H1 (cell line): ENCODE data around the gene HDHD5. TPM values are rescaled to one million over a fixed set of nuclear protein-coding genes. Genes with fewer than 3 reads are reported as not detected.

Experiments used
- CTCF ChIA-PET: fragments of 300-600 bp; sonication (Branson Sonifier 250); formaldehyde crosslinking; loops from one replicate; lab custom pipeline; 2021; ENCODE audit not compliant: partially characterized antibody; lab: Charles Lee
- POLR2A ChIA-PET: fragments of 300-600 bp; sonication (Branson Sonifier 250); formaldehyde crosslinking; loops from one replicate; lab custom pipeline; 2021; ENCODE audit warnings: inconsistent platforms; ENCODE audit not compliant: partially characterized antibody; lab: Charles Lee
- DNase-seq, 2 experiments: peaks; one replicate each; pipeline versions ENCODE4 v3.0.0 to v3.0.0-alpha.2; 2010 to 2022; ENCODE audit warnings: low spot score in 2 of 2, low read depth in 1 of 2, mixed read lengths in 1 of 2
- FAIRE-seq: peaks from 2 replicates; lab custom pipeline; 2011; peaks lifted over from hg19 to GRCh38; lab: Jason Lieb, UNC
- H2AFZ ChIP-seq: 2 replicates; pipeline ENCODE4 v1.8.1; 2012; ENCODE audit warnings: low read length, inconsistent platforms
- H2AK5ac ChIP-seq: 2 replicates; pipeline ENCODE4 v1.6.1; 2013; ENCODE audit warnings: low read depth, low read length
- H2BK120ac ChIP-seq: replicated peaks from 2 replicates; pipeline ENCODE3; 2013; ENCODE audit warnings: low read depth, low read length, inconsistent platforms
- H2BK12ac ChIP-seq: 2 replicates; pipeline ENCODE4 v1.6.1; 2013; ENCODE audit warnings: low read depth, low read length
- H2BK15ac ChIP-seq: 2 replicates; pipeline ENCODE4 v1.6.1; 2013; ENCODE audit warnings: low read length
- H2BK20ac ChIP-seq: 2 replicates; pipeline ENCODE4 v1.6.1; 2013; ENCODE audit warnings: low read length
- H2BK5ac ChIP-seq: 2 replicates; pipeline ENCODE4 v1.6.1; 2013; ENCODE audit warnings: low read depth, low read length
- H3K14ac ChIP-seq: 2 replicates; pipeline ENCODE4 v1.6.1; 2013; ENCODE audit warnings: inconsistent platforms; ENCODE audit not compliant: insufficient read length
- H3K18ac ChIP-seq: 2 replicates; pipeline ENCODE4 v1.6.1; 2013; ENCODE audit warnings: low read length; ENCODE audit errors: extremely low read depth
- H3K23ac ChIP-seq: 2 replicates; pipeline ENCODE4 v1.6.1; 2013; ENCODE audit warnings: inconsistent platforms; ENCODE audit not compliant: insufficient read length
- H3K23me2 ChIP-seq: 2 replicates; pipeline ENCODE4 v1.6.1; 2013; ENCODE audit warnings: low read depth, low read length
- H3K27ac ChIP-seq: 2 replicates; pipeline ENCODE4 v1.6.1; 2011; ENCODE audit warnings: low read depth, low read length, inconsistent platforms
- H3K27me3 ChIP-seq, 4 experiments: replicated peaks in 1 of 4; 1 replicate in 1 of 4; 2 replicates in 3 of 4; pipeline versions ENCODE4 v1.6.1 to v1.8.1; 2011 to 2013; ENCODE audit warnings: low read length in 3 of 4, mild to moderate bottlenecking in 3 of 4, inconsistent platforms in 2 of 4, mixed read lengths in 2 of 4, moderate library complexity in 1 of 4; ENCODE audit not compliant: control insufficient read depth in 3 of 4, insufficient read depth in 3 of 4; ENCODE audit errors: extremely low read depth in 1 of 4
- H3K36me3 ChIP-seq, 4 experiments: 2 replicates each; pipeline versions ENCODE4 v1.6.1 to v1.8.1; 2011 to 2013; ENCODE audit warnings: mild to moderate bottlenecking in 4 of 4, low read length in 3 of 4, moderate library complexity in 2 of 4, control low read depth in 1 of 4, inconsistent platforms in 1 of 4; ENCODE audit not compliant: insufficient read depth in 4 of 4, control insufficient read depth in 2 of 4
- H3K4ac ChIP-seq: replicated peaks from 2 replicates; pipeline ENCODE3; 2013; ENCODE audit warnings: low read length, low read depth, mixed read lengths, inconsistent platforms; ENCODE audit not compliant: insufficient read length
- H3K4me1 ChIP-seq, 4 experiments: replicated peaks in 1 of 4; 1 replicate in 1 of 4; 2 replicates in 3 of 4; pipeline versions ENCODE4 v1.6.1 to v1.8.1; 2011 to 2013; ENCODE audit warnings: low read length in 3 of 4, inconsistent platforms in 2 of 4, mixed read lengths in 1 of 4; ENCODE audit not compliant: insufficient read depth in 4 of 4, control insufficient read depth in 3 of 4
- H3K4me2 ChIP-seq, 2 experiments: 2 replicates each; pipeline versions ENCODE4 v1.6.1 to v1.8.1; 2011 to 2013; ENCODE audit warnings: low read depth in 2 of 2, low read length in 2 of 2, control low read depth in 1 of 2, inconsistent platforms in 1 of 2, mild to moderate bottlenecking in 1 of 2; ENCODE audit not compliant: insufficient read depth in 1 of 2
- H3K4me3 ChIP-seq, 4 experiments: fragments of 200-600, 300-600 bp in 1 of 4; sonication (generic), shearing (Covaris generic), sonication (Bioruptor Twin) in 1 of 4; 2 replicates each; pipeline versions ENCODE4 v1.5.1 to v1.8.1; 2011 to 2016; ENCODE audit warnings: low read length in 4 of 4, low read depth in 3 of 4, control low read depth in 2 of 4, inconsistent platforms in 2 of 4, mild to moderate bottlenecking in 2 of 4, mixed read lengths in 1 of 4, moderate library complexity in 1 of 4; ENCODE audit not compliant: insufficient read depth in 2 of 4; ENCODE audit errors: extremely low read depth in 1 of 4
- H3K56ac ChIP-seq: replicated peaks from 2 replicates; pipeline ENCODE3; 2013; ENCODE audit warnings: low read depth, mild to moderate bottlenecking, mixed read lengths, low read length, inconsistent platforms; ENCODE audit not compliant: insufficient read length
- H3K79me1 ChIP-seq: 2 replicates; pipeline ENCODE4 v1.6.1; 2013; ENCODE audit warnings: low read depth, low read length, control low read depth
- H3K79me2 ChIP-seq, 2 experiments: 2 replicates each; pipeline versions ENCODE4 v1.6.1 to v1.8.1; 2012 to 2013; ENCODE audit warnings: low read length in 2 of 2, mild to moderate bottlenecking in 2 of 2, inconsistent platforms in 1 of 2; ENCODE audit not compliant: insufficient read depth in 2 of 2, control insufficient read depth in 1 of 2
- H3K9ac ChIP-seq, 4 experiments: replicated peaks in 1 of 4; 1 replicate in 1 of 4; 2 replicates in 3 of 4; pipeline versions ENCODE4 v1.6.1 to v1.8.1; 2011 to 2013; ENCODE audit warnings: low read depth in 3 of 4, low read length in 3 of 4, control low read depth in 2 of 4, mild to moderate bottlenecking in 2 of 4, moderate library complexity in 2 of 4, inconsistent platforms in 1 of 4; ENCODE audit errors: extremely low read depth in 1 of 4
- H3K9me3 ChIP-seq, 2 experiments: 2 replicates each; pipeline versions ENCODE4 v1.6.1 to v1.8.1; 2012 to 2013; ENCODE audit warnings: mild to moderate bottlenecking in 2 of 2, moderate library complexity in 2 of 2, control low read depth in 1 of 2, inconsistent platforms in 1 of 2, low read depth in 1 of 2, low read length in 1 of 2, mixed read lengths in 1 of 2; ENCODE audit not compliant: insufficient read depth in 2 of 2
- H4K20me1 ChIP-seq, 2 experiments: replicated peaks in 1 of 2; 2 replicates each; pipeline versions ENCODE3 to v1.8.1; 2011 to 2013; ENCODE audit warnings: inconsistent platforms in 2 of 2, low read length in 2 of 2, mild to moderate bottlenecking in 1 of 2; ENCODE audit not compliant: insufficient read depth in 2 of 2, control insufficient read depth in 1 of 2
- H4K5ac ChIP-seq: 2 replicates; pipeline ENCODE4 v1.6.1; 2013; ENCODE audit warnings: low read length, low read depth, mixed read lengths, inconsistent platforms; ENCODE audit not compliant: insufficient read length
- H4K8ac ChIP-seq: 2 replicates; pipeline ENCODE4 v1.8.0; 2013; ENCODE audit warnings: mild to moderate bottlenecking, moderate library complexity, low read length, inconsistent platforms; ENCODE audit not compliant: insufficient read depth; ENCODE audit errors: extremely low read depth
- H4K91ac ChIP-seq: replicated peaks from 2 replicates; pipeline ENCODE3; 2013; ENCODE audit warnings: low read length, mixed read lengths, inconsistent platforms; ENCODE audit not compliant: insufficient read length
- BCL11A ChIP-seq, 2 experiments: IDR thresholded peaks; one replicate each; pipeline ENCODE4 v1.6.1; 2011; ENCODE audit warnings: low read depth in 2 of 2, low read length in 2 of 2, mild to moderate bottlenecking in 2 of 2
- CTBP2 ChIP-seq: IDR thresholded peaks from 2 replicates; pipeline ENCODE4 v1.7.0; 2011; ENCODE audit warnings: borderline replicate concordance, mild to moderate bottlenecking, moderate library complexity, mixed read lengths, low read length; ENCODE audit not compliant: insufficient read depth, insufficient read length
- HDAC2 ChIP-seq, 2 experiments: fragments of 300-600 bp in 1 of 2; sonication (generic) in 1 of 2; IDR thresholded peaks; 2 replicates each; pipeline ENCODE4 v1.6.1; 2011 to 2012; ENCODE audit warnings: low read depth in 2 of 2, low read length in 2 of 2, mild to moderate bottlenecking in 2 of 2, moderate library complexity in 2 of 2, borderline replicate concordance in 1 of 2, inconsistent platforms in 1 of 2
- NANOG ChIP-seq: IDR thresholded peaks from 2 replicates; pipeline ENCODE4 v1.6.1; 2011; ENCODE audit warnings: low read length, low read depth, mild to moderate bottlenecking, inconsistent platforms; ENCODE audit not compliant: insufficient read depth, poor library complexity, severe bottlenecking
- WGBS, 2 experiments: shearing (Covaris generic) in 1 of 2; methylation state at CpG; one replicate each; pipeline versions ENCODE4 v1.1.6 to v1.1.7; 2013 to 2015; ENCODE audit warnings: low lambda C conversion rate in 2 of 2, mixed read lengths in 2 of 2, inconsistent platforms in 1 of 2, low coverage in 1 of 2, missing lambda C conversion rate in 1 of 2; ENCODE audit not compliant: insufficient replicate concordance in 2 of 2, insufficient coverage in 1 of 2, insufficient read length in 1 of 2; ENCODE audit errors: extremely low coverage in 1 of 2, missing lambda C conversion rate in 1 of 2; 5-methylcytosine and 5-hydroxymethylcytosine counted together
- polyA plus RNA-seq, 7 experiments: library from polyadenylated mRNA; depleted of rRNA in 3 of 7; stranded (reverse) in 5 of 7; unstranded in 2 of 7; fragments of >200 nt in 5 of 7; fragments of 200-250 nt in 2 of 7; gene quantifications; 1 replicate in 5 of 7; 2 replicates in 1 of 7; 4 replicates in 1 of 7; pipeline versions ENCODE4 v1.2.1 to v1.2.3, GENCODE V29; 2011 to 2013; ENCODE audit warnings: missing spikeins in 2 of 7, mixed read lengths in 2 of 7
- total RNA-seq: library from RNA; stranded (reverse); fragmentation: NEBNext Ultra II Directional; extraction: Animal tissue kit (Norgen Biotek cat#: 25700); gene quantifications from 2 replicates; pipeline ENCODE4 v1.2.1, GENCODE V29; 2021

HDHD5 gene
- total and polyA plus RNA-seq, 2 of the 8 experiments (the other 6 are each of a cell fraction or from before 2014, with no cell fraction given): 68.3 to 123 TPM

- H3K56ac ChIP-seq: no peak overlapping the region
- POLR2A ChIA-PET: interaction anchor here (1.4 kb wide), 1 partner anchor 10 kb away, joined by 3 read pairs; no protein-coding TSS in a partner anchor
- H4K20me1 ChIP-seq: peaks cover 2 to 21% of the 10 kb centered on the region in 2 experiments
- H2BK20ac ChIP-seq: no peak overlapping the region
- H3K4ac ChIP-seq: no peak overlapping the region
- no peak overlapping the region for H2AK5ac ChIP-seq
- DNase-seq: no peak
- TF ChIP-seq NANOG (no peak), CTBP2 (no peak), BCL11A (IDR thresholded peaks at IDR 0.05; ENCODE audit: low read depth in 2 of 2, low read length in 2 of 2) (no peak), HDAC2 (IDR thresholded peaks at IDR 0.05; ENCODE audit: borderline replicate concordance in 1 of 2, low read depth in 2 of 2, low read length in 2 of 2) (no peak)
- no peaks in the 10 kb centered on the region for H3K4me1 ChIP-seq
- H4K5ac ChIP-seq: no peak overlapping the region
- no peak overlapping the region for H4K91ac ChIP-seq
- no peak overlapping the region for H3K9ac ChIP-seq
- H3K23me2 ChIP-seq: no peaks in the 10 kb centered on the region
- H3K4me2 ChIP-seq: no peak overlapping the region
- no peak overlapping the region for H2BK5ac ChIP-seq
- CTCF ChIA-PET: interaction anchor here (0.9 to 1.3 kb wide), 3 partner anchors 10 to 29 kb away, joined by 3 to 6 read pairs (median 5); no protein-coding TSS in a partner anchor
- peaks cover 12% of the 10 kb centered on the region for H3K79me1 ChIP-seq
- no peak overlapping the region for H2BK12ac ChIP-seq
- H3K14ac ChIP-seq: no peak overlapping the region
- H3K36me3 ChIP-seq: peaks cover 10 to 42% (median 32%) of the 10 kb centered on the region in 4 experiments; a peak in 6 of 8 replicates
- no peak overlapping the region for H2AFZ ChIP-seq
- H4K8ac ChIP-seq: no peak overlapping the region
- H3K23ac ChIP-seq: no peak overlapping the region
- H3K4me3 ChIP-seq: no peak overlapping the region
- H3K27me3 ChIP-seq: no peaks in the 10 kb centered on the region
- no peak overlapping the region for H3K18ac ChIP-seq
- H3K79me2 ChIP-seq: peaks cover 0 to 12% of the 10 kb centered on the region in 2 experiments; a peak in 3 of 4 replicates
- no peak overlapping the region for H2BK15ac ChIP-seq
- H2BK120ac ChIP-seq: no peak overlapping the region
- H3K9me3 ChIP-seq: no peaks in the 10 kb centered on the region
- no peak for FAIRE-seq
- H3K27ac ChIP-seq: no peak overlapping the region
- 91% methylated on average over 7 of the region's 9 CpGs; no CpG with 5 or more reads in 1 of the 2 experiments for WGBS, 2 experiments
These were observed 16.0 kb downstream of the HDHD5 start for GRCh38 chr22:17143101-17143500.
